NCI-H1048 (cell line): Measurements from ENCODE around the gene RNF175.

ENCODE experiments used
- DNase-seq: peaks from one replicate; lab custom pipeline; 2025; lab: John Stamatoyannopoulos, UW

Gene RNF175

DNA sequence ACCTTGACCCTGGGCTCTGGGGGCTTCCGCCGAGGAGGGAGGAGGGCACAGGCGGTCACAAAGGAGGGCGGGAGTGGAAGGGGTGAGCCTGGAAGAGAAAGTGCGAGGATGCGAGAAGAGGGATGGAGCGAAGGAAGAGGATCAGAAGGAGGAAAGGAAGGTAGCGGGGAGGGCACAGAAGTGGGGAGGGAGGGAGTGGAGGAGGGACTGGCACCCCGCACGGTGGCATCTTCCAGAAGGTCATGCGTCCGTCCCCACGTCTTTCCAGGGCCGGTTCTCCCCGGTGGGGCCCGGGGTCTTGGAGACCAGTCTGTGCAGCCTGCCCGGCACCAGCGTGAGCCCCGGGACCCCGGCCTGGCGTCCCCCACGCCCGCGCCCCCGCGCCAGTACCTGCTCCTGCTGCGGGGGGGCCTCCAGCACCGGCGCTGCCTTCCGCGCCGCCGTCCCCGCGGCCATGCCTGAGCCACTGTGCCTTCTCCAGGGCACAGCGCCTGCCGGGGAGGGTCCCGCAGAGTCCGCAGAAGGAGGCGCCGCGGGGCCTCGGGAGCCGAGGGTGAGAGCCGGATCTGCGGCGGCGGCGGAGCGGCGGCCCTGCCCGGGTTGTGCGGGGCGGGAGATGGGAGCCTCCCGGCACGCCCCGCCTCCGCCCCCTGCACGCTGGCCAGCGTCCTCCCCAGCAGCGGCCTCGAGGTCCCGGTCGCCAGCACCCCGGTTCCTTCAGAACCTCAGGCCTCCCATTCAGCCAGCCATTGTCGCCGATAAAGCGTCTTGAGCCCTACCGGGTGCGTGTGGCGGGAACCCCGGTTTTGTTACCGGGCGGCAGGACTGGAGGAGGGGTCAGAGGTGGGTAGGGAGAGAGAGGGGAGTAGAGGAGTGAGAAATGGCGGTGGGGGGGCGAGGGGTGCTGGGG is at the start of gene RNF175:
Gene RNF175, minus strand, starts transcription at position 618 of the 910 bp plus-strand sequence. Its CDS starts 162 bp downstream, at position 456.
- DNase-seq: no peak

GRCh38 chr4:153809307-153809706 is 49.5 kb upstream of the RNF175 start:
- no peak for DNase-seq

- no peak for DNase-seq
These were observed 48.4 kb upstream of the RNF175 start for GRCh38 chr4:153808175-153808574.

DNA sequence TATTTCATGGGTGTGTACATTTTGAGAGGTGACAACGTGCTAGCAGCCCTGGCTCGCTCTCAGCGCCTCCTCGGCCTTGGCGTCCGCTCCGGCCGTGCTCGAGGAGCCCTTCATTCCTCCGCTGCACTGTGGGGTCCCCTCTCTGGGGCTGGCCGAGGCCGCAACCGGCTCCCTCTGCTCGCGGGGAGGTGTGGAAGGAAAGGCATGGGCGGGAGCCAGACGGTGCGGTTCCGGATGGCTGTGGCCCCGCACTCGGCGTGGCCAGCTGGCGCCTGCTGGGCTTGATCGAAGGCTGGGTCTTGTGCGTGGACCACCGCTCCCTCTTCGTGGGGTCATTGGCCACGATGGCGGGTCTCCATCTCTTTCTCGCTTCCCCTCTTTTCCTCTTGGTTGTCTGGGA is 46.2 kb upstream of the RNF175 start:
- no peak for DNase-seq

- DNase-seq: no peak
These were observed 44.9 kb upstream of the RNF175 start for GRCh38 chr4:153804722-153805121.

GRCh38 chr4:153799694-153800074 is 39.9 kb upstream of the RNF175 start:
- no peak for DNase-seq

DNA sequence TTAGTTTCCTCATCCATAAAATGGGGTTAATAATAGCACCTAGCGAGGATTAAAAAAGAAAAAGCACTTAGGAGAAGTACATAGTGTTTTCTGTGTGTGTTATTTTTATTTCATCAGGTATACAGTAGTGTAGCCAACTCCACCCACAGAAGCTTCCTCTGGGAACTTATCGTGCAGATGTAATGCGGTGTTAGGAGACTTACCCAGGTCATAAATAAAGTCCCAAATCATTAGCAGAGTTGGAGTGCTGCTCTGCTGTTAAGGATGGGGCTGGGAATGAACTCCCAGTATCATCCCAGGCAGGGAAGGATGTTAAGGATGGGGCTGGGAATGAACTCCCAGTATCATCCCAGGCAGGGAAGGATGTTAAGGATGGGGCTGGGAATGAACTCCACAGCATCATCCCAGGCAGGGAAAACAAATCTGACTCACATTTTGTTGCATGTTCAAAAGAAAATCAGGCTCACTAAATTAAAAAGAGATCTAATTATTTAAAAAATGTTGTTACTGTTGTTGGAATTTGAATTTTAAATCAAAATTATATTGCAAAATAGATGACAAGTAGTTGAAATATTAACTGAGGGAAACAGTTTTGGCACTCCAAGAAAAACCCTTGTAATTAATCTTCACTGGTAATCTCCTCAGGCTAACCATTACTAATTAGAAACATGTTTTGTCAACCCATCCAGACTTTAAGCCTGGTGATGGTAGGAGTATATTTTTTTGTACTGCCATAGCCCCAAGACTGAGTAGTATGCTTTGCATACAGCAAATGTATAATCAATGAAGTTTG is 39.3 kb upstream of the RNF175 start:
- DNase-seq: no peak

- DNase-seq: no peak
These were observed 38.6 kb upstream of the RNF175 start for GRCh38 chr4:153798420-153798819.

GRCh38 chr4:153794006-153794405 is 34.2 kb upstream of the RNF175 start:
- no peak for DNase-seq

DNA sequence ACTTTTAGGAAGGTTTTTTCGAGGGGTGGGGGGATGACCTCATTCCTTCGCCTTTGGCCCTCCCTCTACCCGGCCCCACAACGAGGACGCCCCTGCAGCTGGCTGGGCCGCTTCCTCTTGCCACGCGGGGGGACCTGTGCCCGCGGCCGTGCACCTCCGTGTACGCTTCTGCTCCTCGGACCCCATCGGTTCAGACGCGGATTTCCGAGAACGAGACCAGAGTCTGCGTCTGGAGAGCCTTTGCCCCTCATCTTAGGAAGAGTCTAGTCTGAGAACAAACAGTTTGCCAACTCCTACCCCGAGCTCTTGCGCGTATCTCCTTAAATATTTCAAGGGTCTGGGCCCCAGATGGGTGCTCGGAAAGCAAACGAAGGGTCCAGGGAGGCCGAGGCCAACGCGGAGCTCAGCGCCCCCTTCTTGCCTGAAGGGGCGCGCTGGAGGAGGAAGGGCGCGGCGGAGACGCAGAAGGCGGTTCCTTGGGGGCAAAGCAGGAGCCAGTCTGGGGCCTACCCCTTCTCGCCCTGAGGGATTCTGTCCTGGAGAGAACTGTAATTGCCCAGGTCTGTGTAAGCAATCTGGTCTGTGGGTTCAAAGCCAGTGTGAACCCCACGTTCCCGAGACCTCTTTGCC is 32.9 kb upstream of the RNF175 start:
- DNase-seq: no peak

GRCh38 chr4:153791746-153792617 is 32.2 kb upstream of the RNF175 start:
- DNase-seq: no peak

DNA sequence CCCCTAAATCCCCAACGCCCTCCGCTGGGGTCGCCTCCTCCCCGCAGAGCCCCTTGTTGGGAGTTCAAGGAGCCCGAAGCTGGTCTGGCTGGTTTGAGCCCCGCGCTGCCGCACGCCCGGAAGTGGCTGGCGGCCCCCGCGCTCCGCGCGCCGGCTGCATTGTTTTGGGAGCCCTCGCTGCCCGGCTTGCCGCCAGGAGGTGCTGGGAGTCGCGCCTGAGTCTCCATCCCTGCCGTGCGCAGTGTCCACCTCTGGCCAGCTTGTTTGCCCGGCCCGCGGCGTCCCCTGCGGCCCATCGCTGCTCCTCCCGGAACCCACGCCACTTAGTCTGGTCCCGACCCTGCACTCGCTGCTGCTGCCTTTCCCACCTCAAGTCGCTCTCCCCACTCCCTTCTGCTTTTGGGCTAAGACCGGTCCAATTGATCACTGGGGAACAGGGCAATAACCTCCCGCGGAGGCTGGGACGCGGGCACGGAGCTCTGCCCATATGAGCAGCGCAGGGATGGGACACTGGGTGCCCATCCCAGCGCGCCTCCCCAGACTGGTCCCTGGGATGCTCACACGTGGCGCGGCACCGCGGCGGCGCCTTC is 31.2 kb upstream of the RNF175 start:
- no peak for DNase-seq

- DNase-seq: no peak
These were observed 30.7 kb upstream of the RNF175 start for GRCh38 chr4:153790500-153790865.

- no peak for DNase-seq
These were observed 30.1 kb upstream of the RNF175 start for GRCh38 chr4:153789741-153790499.

DNA sequence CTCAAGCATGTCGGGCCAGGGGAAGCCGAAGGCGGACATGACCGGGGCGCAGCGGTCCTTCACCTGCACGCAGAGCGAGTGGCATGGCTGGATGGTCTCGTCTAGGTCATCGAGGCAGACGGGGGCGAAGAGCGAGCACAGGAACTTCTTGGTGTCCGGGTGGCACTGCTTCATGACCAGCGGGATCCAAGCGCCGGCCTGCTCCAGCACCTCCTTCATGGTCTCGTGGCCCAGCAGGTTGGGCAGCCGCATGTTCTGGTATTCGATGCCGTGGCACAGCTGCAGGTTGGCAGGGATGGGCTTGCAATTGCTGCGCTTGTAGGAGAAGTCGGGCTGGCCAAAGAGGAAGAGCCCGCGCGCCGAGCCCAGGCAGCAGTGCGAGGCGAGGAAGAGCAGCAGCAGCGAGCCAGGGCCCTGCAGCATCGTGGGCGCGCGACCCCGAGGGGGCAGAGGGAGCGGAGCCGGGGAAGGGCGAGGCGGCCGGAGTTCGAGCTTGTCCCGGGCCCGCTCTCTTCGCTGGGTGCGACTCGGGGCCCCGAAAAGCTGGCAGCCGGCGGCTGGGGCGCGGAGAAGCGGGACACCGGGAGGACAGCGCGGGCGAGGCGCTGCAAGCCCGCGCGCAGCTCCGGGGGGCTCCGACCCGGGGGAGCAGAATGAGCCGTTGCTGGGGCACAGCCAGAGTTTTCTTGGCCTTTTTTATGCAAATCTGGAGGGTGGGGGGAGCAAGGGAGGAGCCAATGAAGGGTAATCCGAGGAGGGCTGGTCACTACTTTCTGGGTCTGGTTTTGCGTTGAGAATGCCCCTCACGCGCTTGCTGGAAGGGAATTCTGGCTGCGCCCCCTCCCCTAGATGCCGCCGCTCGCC is 28.8 kb upstream of the RNF175 start, which contains the start of gene SFRP2:
Gene SFRP2, minus strand, starts transcription at position 671 of the 864 bp plus-strand sequence. Its CDS starts 248 bp downstream, at position 423.
- DNase-seq: no peak

DNA sequence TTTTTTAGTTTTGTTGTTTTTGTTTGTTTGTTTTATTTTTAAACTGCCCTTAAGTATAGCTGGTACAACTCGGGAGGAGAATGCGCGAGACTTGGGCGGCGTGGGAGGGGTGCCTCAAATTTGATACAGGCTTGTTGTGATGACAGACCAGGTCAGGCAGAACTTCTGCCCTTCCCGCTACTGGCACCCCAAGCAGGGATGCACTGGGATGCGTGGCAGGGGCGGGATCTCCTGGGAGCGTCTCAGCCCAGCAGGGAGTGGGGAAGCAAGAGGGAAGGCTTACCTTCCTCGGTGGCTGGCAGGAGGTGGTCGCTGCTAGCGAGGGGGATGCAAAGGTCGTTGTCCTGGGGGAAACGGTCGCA is 28.2 kb upstream of the RNF175 start:
- DNase-seq: no peak

GRCh38 chr4:153787575-153787974 is 27.8 kb upstream of the RNF175 start:
- DNase-seq: no peak

DNA sequence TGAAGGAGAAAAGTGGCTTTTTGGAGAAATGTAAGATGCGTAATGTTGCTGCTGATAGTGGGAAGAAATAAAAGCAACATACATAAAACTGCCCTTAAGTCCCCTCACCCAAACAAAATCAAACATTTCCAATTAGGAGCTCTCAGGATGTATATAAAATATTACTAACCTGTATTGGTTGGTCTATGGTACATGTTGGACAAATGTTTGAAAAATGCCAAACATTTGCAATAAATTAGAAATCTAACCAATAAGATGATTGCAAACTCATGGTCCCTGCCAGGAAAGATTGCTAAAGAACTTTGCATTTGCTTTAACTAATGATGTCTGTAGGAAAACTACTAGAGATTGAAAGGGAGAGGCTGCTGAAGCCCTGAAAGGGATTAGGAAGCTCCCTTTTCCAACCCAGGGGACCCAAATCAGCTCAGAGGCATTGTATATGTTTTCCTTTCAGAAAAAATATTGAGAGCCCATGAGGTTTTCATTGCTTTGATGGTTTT is 27.3 kb upstream of the RNF175 start:
- no peak for DNase-seq
